Measurements from ENCODE around the gene PTGDS. TPM values are rescaled to one million over a fixed set of nuclear protein-coding genes. Genes with fewer than 3 reads are reported as not detected.

The PTGDS gene
- polyA plus RNA-seq, 1 donor from 2014 or later, result 2.0 TPM

GRCh38 chr9:136960212-136960937, 16.9 kb upstream of the PTGDS start:
- Histone ChIP-seq H3K9ac (ENCODE audit: low read length) (no peak overlapping the region), H3K9me2 (ENCODE audit: insufficient read depth, low read length) (no peaks in the 10 kb centered on the region), H3K27ac (ENCODE audit: low read length) (no peak overlapping the region), H3F3A (ENCODE audit: insufficient read depth, low read length, poor library complexity, severe bottlenecking) (no peaks in the 10 kb centered on the region), H3K4me3 (ENCODE audit: low read length) (no peak overlapping the region), H3K4me2 (ENCODE audit: low read length) (no peak overlapping the region), H4K20me1 (ENCODE audit: insufficient read depth) (no peaks in the 10 kb centered on the region), H3K27me3 (ENCODE audit: insufficient read depth, low read depth, low read length) (no peaks in the 10 kb centered on the region), H3K36me3 (ENCODE audit: insufficient read depth, low read length) (no peaks in the 10 kb centered on the region), H3K79me2 (replicated peaks; ENCODE audit: insufficient read depth, low read length) (no peaks in the 10 kb centered on the region), H3K9me3 (ENCODE audit: low read length) (no peaks in the 10 kb centered on the region), H2AFZ (ENCODE audit: low read depth, low read length) (no peak overlapping the region)
- TF ChIP-seq EZH2 (IDR thresholded peaks at IDR 0.05; ENCODE audit: borderline replicate concordance, insufficient read depth, low read length, poor library complexity, severe bottlenecking), result no peak
- TF ChIP-seq RAD21 (conservative IDR thresholded peaks at IDR 0.05), result no peak
- no peak for TF ChIP-seq POLR2AphosphoS5 (IDR thresholded peaks at IDR 0.05)
- TF ChIP-seq CTCF (IDR thresholded peaks at IDR 0.05; ENCODE audit: poor library complexity, severe bottlenecking), result no peak
- no peak for TF ChIP-seq REST (IDR thresholded peaks at IDR 0.05; ENCODE audit: borderline replicate concordance)
- TF ChIP-seq EP300 (conservative IDR thresholded peaks at IDR 0.05; ENCODE audit: poor library complexity, severe bottlenecking), result no peak
- no peak for TF ChIP-seq SMC3 (conservative IDR thresholded peaks at IDR 0.05; ENCODE audit: poor library complexity)
- no peak for TF ChIP-seq MXI1 (conservative IDR thresholded peaks at IDR 0.05; ENCODE audit: poor library complexity, severe bottlenecking)
- no peak for TF ChIP-seq TAF1 (IDR thresholded peaks at IDR 0.05; ENCODE audit: low read depth)

- Histone ChIP-seq H3F3A (ENCODE audit: insufficient read depth, low read length, poor library complexity, severe bottlenecking) (no peaks in the 10 kb centered on the region), H4K20me1 (ENCODE audit: insufficient read depth) (no peaks in the 10 kb centered on the region), H3K79me2 (replicated peaks; ENCODE audit: insufficient read depth, low read length) (no peaks in the 10 kb centered on the region), H3K9ac (ENCODE audit: low read length) (no peak overlapping the region), H3K9me2 (ENCODE audit: insufficient read depth, low read length) (no peaks in the 10 kb centered on the region), H3K27ac (ENCODE audit: low read length) (no peak overlapping the region), H3K36me3 (ENCODE audit: insufficient read depth, low read length) (no peaks in the 10 kb centered on the region), H3K4me2 (ENCODE audit: low read length) (no peak overlapping the region), H3K9me3 (ENCODE audit: low read length) (no peaks in the 10 kb centered on the region), H2AFZ (ENCODE audit: low read depth, low read length) (no peak overlapping the region), H3K27me3 (ENCODE audit: insufficient read depth, low read depth, low read length) (no peaks in the 10 kb centered on the region), H3K4me3 (ENCODE audit: low read length) (no peak overlapping the region)
- TF ChIP-seq SMC3 (conservative IDR thresholded peaks at IDR 0.05; ENCODE audit: poor library complexity) (no peak), EP300 (conservative IDR thresholded peaks at IDR 0.05; ENCODE audit: poor library complexity, severe bottlenecking) (no peak), MXI1 (conservative IDR thresholded peaks at IDR 0.05; ENCODE audit: poor library complexity, severe bottlenecking) (no peak), EZH2 (IDR thresholded peaks at IDR 0.05; ENCODE audit: borderline replicate concordance, insufficient read depth, low read length, poor library complexity, severe bottlenecking) (no peak), CTCF (IDR thresholded peaks at IDR 0.05; ENCODE audit: poor library complexity, severe bottlenecking) (no peak), RAD21 (conservative IDR thresholded peaks at IDR 0.05) (no peak), TAF1 (IDR thresholded peaks at IDR 0.05; ENCODE audit: low read depth) (no peak), POLR2AphosphoS5 (IDR thresholded peaks at IDR 0.05) (no peak), REST (IDR thresholded peaks at IDR 0.05; ENCODE audit: borderline replicate concordance) (no peak)
These were observed 16.4 kb upstream of the PTGDS start for GRCh38 chr9:136960938-136961275.

All from neural cell (in vitro differentiated cells).